Mesendoderm (in vitro differentiated cells): ENCODE data around the gene IGF2R.

Experiments
- DNase-seq: peaks from one replicate; pipeline ENCODE4 v3.0.0; 2013
- H2AK5ac ChIP-seq: 2 replicates; pipeline ENCODE4 v1.6.1; 2013; ENCODE audit warnings: low read length, inconsistent platforms
- H2BK120ac ChIP-seq: 2 replicates; pipeline ENCODE4 v1.6.1; 2013; ENCODE audit warnings: low read depth, mild to moderate bottlenecking, low read length, moderate library complexity, mixed read lengths
- H2BK15ac ChIP-seq: replicated peaks from 2 replicates; pipeline ENCODE4 v1.6.1; 2013; ENCODE audit warnings: low read depth, mild to moderate bottlenecking, moderate library complexity
- H2BK5ac ChIP-seq: 2 replicates; pipeline ENCODE4 v1.6.1; 2013; ENCODE audit warnings: low read length, inconsistent platforms
- H3K18ac ChIP-seq: 2 replicates; pipeline ENCODE4 v1.6.1; 2013; ENCODE audit warnings: mild to moderate bottlenecking, low read length, mixed read lengths
- H3K23ac ChIP-seq: one replicate; pipeline ENCODE4 v1.6.1; 2013; ENCODE audit warnings: low read length
- H3K27ac ChIP-seq: 2 replicates; pipeline ENCODE4 v1.5.1; 2013; ENCODE audit warnings: low read depth, mild to moderate bottlenecking, inconsistent platforms, low read length, moderate library complexity
- H3K27me3 ChIP-seq: 2 replicates; pipeline ENCODE4 v1.6.1; 2013; ENCODE audit warnings: low read length, control low read depth, mild to moderate bottlenecking, inconsistent platforms; ENCODE audit not compliant: insufficient read depth, poor library complexity
- H3K36me3 ChIP-seq: 2 replicates; pipeline ENCODE4 v1.6.1; 2013; ENCODE audit warnings: low read length, inconsistent platforms; ENCODE audit not compliant: control insufficient read depth, insufficient read depth
- H3K4ac ChIP-seq: one replicate; pipeline ENCODE4 v1.6.1; 2013; ENCODE audit warnings: low read depth, mild to moderate bottlenecking, low read length, moderate library complexity
- H3K4me1 ChIP-seq: 2 replicates; pipeline ENCODE4 v1.6.1; 2013; ENCODE audit warnings: low read depth, low read length, inconsistent platforms; ENCODE audit not compliant: control insufficient read depth
- H3K4me2 ChIP-seq: 2 replicates; pipeline ENCODE4 v1.6.1; 2013; ENCODE audit warnings: low read length
- H3K4me3 ChIP-seq: 2 replicates; pipeline ENCODE4 v1.5.1; 2013; ENCODE audit warnings: mild to moderate bottlenecking, low read length
- H3K56ac ChIP-seq: one replicate; pipeline ENCODE4 v1.6.1; 2013; ENCODE audit warnings: low read length
- H3K79me1 ChIP-seq: 2 replicates; pipeline ENCODE4 v1.6.1; 2013; ENCODE audit warnings: low read length, inconsistent platforms
- H3K79me2 ChIP-seq: 2 replicates; pipeline ENCODE4 v1.6.1; 2013; ENCODE audit warnings: mild to moderate bottlenecking, low read length; ENCODE audit not compliant: control insufficient read depth, insufficient read depth
- H3K9ac ChIP-seq: 2 replicates; pipeline ENCODE4 v1.6.1; 2013; ENCODE audit warnings: low read length, inconsistent platforms
- H4K5ac ChIP-seq: one replicate; pipeline ENCODE4 v1.6.1; 2013; ENCODE audit warnings: low read length
- H4K8ac ChIP-seq: one replicate; pipeline ENCODE4 v1.6.1; 2013; ENCODE audit warnings: low read depth, mild to moderate bottlenecking, control low read depth, low read length, moderate library complexity
- WGBS: extraction: QIAGEN DNeasy Blood & Tissue Kit; methylation state at CpG from one replicate; pipeline ENCODE4 v1.1.7; 2013; ENCODE audit warnings: low lambda C conversion rate, missing lambda C conversion rate; ENCODE audit not compliant: insufficient coverage; ENCODE audit errors: extremely low coverage; 5-methylcytosine and 5-hydroxymethylcytosine counted together

Gene IGF2R

GRCh38 chr6:160060920-160061447, 92.1 kb downstream of the IGF2R start:
- H3K23ac ChIP-seq = no peak overlapping the region
- no peak overlapping the region for H4K8ac ChIP-seq
- H3K27me3 ChIP-seq = no peaks in the 10 kb centered on the region
- H3K4me1 ChIP-seq = no peaks in the 10 kb centered on the region
- H3K36me3 ChIP-seq = peaks cover 28% of the 10 kb centered on the region
- no peak overlapping the region for H2BK15ac ChIP-seq
- no peak overlapping the region for H3K18ac ChIP-seq
- no peak overlapping the region for H3K4me3 ChIP-seq
- H2AK5ac ChIP-seq = no peak overlapping the region
- no CpG with 5 or more reads among the region's 4 CpGs for WGBS
- H3K56ac ChIP-seq = no peak overlapping the region
- H3K79me1 ChIP-seq = no peaks in the 10 kb centered on the region
- H3K9ac ChIP-seq = no peak overlapping the region
- H2BK5ac ChIP-seq = no peak overlapping the region
- no peak overlapping the region for H2BK120ac ChIP-seq
- no peak overlapping the region for H3K4ac ChIP-seq
- no peak overlapping the region for H3K27ac ChIP-seq
- DNase-seq = peak; percentile 26
- no peak overlapping the region for H3K4me2 ChIP-seq
- H4K5ac ChIP-seq = no peak overlapping the region
- no peaks in the 10 kb centered on the region for H3K79me2 ChIP-seq

GRCh38 chr6:160063771-160064413, 95.0 kb downstream of the IGF2R start:
- H4K8ac ChIP-seq = no peak overlapping the region
- WGBS = no CpG with 5 or more reads among the region's 8 CpGs
- H3K18ac ChIP-seq = no peak overlapping the region
- H2BK15ac ChIP-seq = no peak overlapping the region
- no peak overlapping the region for H3K56ac ChIP-seq
- no peak overlapping the region for H4K5ac ChIP-seq
- no peak overlapping the region for H3K4ac ChIP-seq
- no peak overlapping the region for H3K23ac ChIP-seq
- peaks cover 2% of the 10 kb centered on the region for H3K79me1 ChIP-seq
- no peaks in the 10 kb centered on the region for H3K4me1 ChIP-seq
- H2BK120ac ChIP-seq = no peak overlapping the region
- no peak overlapping the region for H2AK5ac ChIP-seq
- no peak for DNase-seq
- no peak overlapping the region for H3K9ac ChIP-seq
- no peak overlapping the region for H3K4me3 ChIP-seq
- H3K36me3 ChIP-seq = peaks cover 21% of the 10 kb centered on the region
- H3K4me2 ChIP-seq = no peak overlapping the region
- H2BK5ac ChIP-seq = no peak overlapping the region
- no peaks in the 10 kb centered on the region for H3K79me2 ChIP-seq
- H3K27ac ChIP-seq = no peak overlapping the region
- no peaks in the 10 kb centered on the region for H3K27me3 ChIP-seq

- Histone ChIP-seq H3K27me3 (no peaks in the 10 kb centered on the region), H4K5ac (no peak overlapping the region), H3K36me3 (peaks cover 27% of the 10 kb centered on the region), H4K8ac (no peak overlapping the region), H3K27ac (no peak overlapping the region), H3K79me1 (peaks cover 2% of the 10 kb centered on the region), H3K4me2 (no peak overlapping the region), H3K79me2 (no peaks in the 10 kb centered on the region), H2BK15ac (no peak overlapping the region), H2BK5ac (no peak overlapping the region), H3K4me1 (no peaks in the 10 kb centered on the region), H3K18ac (no peak overlapping the region), H3K56ac (no peak overlapping the region), H3K4ac (no peak overlapping the region), H2BK120ac (no peak overlapping the region), H3K9ac (no peak overlapping the region), H3K23ac (no peak overlapping the region), H3K4me3 (no peak overlapping the region), H2AK5ac (no peak overlapping the region)
- no peak for DNase-seq
- no CpG with 5 or more reads among the region's 9 CpGs for WGBS
Measured at GRCh38 chr6:160065200-160065599, 96.3 kb downstream of the IGF2R start.

GRCh38 chr6:160067564-160067963, 98.7 kb downstream of the IGF2R start:
- H3K9ac ChIP-seq = no peak overlapping the region
- peaks cover 22% of the 10 kb centered on the region for H3K36me3 ChIP-seq
- no peaks in the 10 kb centered on the region for H3K79me2 ChIP-seq
- no peak overlapping the region for H4K5ac ChIP-seq
- no peaks in the 10 kb centered on the region for H3K27me3 ChIP-seq
- H2AK5ac ChIP-seq = no peak overlapping the region
- no peak overlapping the region for H3K56ac ChIP-seq
- H3K4me1 ChIP-seq = no peaks in the 10 kb centered on the region
- H3K79me1 ChIP-seq = peaks cover 2% of the 10 kb centered on the region
- H2BK120ac ChIP-seq = no peak overlapping the region
- no CpG with 5 or more reads among the region's 10 CpGs for WGBS
- H3K4me2 ChIP-seq = no peak overlapping the region
- no peak overlapping the region for H3K4ac ChIP-seq
- DNase-seq = no peak
- H3K23ac ChIP-seq = no peak overlapping the region
- H3K4me3 ChIP-seq = no peak overlapping the region
- H3K18ac ChIP-seq = no peak overlapping the region
- H2BK5ac ChIP-seq = no peak overlapping the region
- H3K27ac ChIP-seq = no peak overlapping the region
- no peak overlapping the region for H2BK15ac ChIP-seq
- H4K8ac ChIP-seq = no peak overlapping the region

GRCh38 chr6:160068346-160068745, 99.5 kb downstream of the IGF2R start:
- Histone ChIP-seq H3K23ac (no peak overlapping the region), H3K56ac (no peak overlapping the region), H2BK15ac (no peak overlapping the region), H4K5ac (no peak overlapping the region), H3K4me2 (no peak overlapping the region), H3K27ac (no peak overlapping the region), H3K4me3 (no peak overlapping the region), H3K36me3 (peaks cover 26% of the 10 kb centered on the region), H3K4me1 (no peaks in the 10 kb centered on the region), H4K8ac (no peak overlapping the region), H3K79me2 (no peaks in the 10 kb centered on the region), H2AK5ac (no peak overlapping the region), H3K4ac (no peak overlapping the region), H2BK5ac (no peak overlapping the region), H3K27me3 (no peaks in the 10 kb centered on the region), H2BK120ac (no peak overlapping the region), H3K9ac (no peak overlapping the region), H3K79me1 (peaks cover 2% of the 10 kb centered on the region), H3K18ac (no peak overlapping the region)
- WGBS = no CpG with 5 or more reads among the region's 7 CpGs
- no peak for DNase-seq

- no CpG with 5 or more reads among the region's 9 CpGs for WGBS
- Histone ChIP-seq H4K5ac (no peak overlapping the region), H3K27ac (no peak overlapping the region), H3K4me1 (no peaks in the 10 kb centered on the region), H3K4ac (no peak overlapping the region), H3K4me2 (no peak overlapping the region), H2BK120ac (no peak overlapping the region), H4K8ac (no peak overlapping the region), H2AK5ac (no peak overlapping the region), H2BK5ac (no peak overlapping the region), H3K9ac (no peak overlapping the region), H3K56ac (no peak overlapping the region), H3K27me3 (no peaks in the 10 kb centered on the region), H3K18ac (no peak overlapping the region), H3K23ac (no peak overlapping the region), H3K36me3 (peaks cover 28% of the 10 kb centered on the region), H3K79me2 (no peaks in the 10 kb centered on the region), H3K4me3 (no peak overlapping the region), H2BK15ac (no peak overlapping the region), H3K79me1 (peaks cover 2% of the 10 kb centered on the region)
- DNase-seq = no peak
Measured at GRCh38 chr6:160069050-160069454, 100.2 kb downstream of the IGF2R start.
